Liver (tissue), 9 donors: ENCODE data around the gene BEST2. TPM values are rescaled to one million over a fixed set of nuclear protein-coding genes. Genes with fewer than 3 reads are reported as not detected.

Experiments used
- DNase-seq: peaks from one replicate; pipeline ENCODE4 v3.0.0-alpha.2; 2017; ENCODE audit warnings: low spot score
- H3K27ac ChIP-seq, 2 donors: one replicate each; pipeline ENCODE4 v1.7.0; 2013; ENCODE audit warnings: inconsistent platforms in 2 of 2, low read length in 2 of 2, control low read depth in 1 of 2, low read depth in 1 of 2, mild to moderate bottlenecking in 1 of 2
- H3K27me3 ChIP-seq, 4 donors: one replicate each; pipeline versions ENCODE4 v1.6.1 to v1.7.0; 2013; ENCODE audit warnings: low read length in 3 of 4, inconsistent platforms in 1 of 4, mild to moderate bottlenecking in 1 of 4, moderate library complexity in 1 of 4; ENCODE audit not compliant: control insufficient read depth in 4 of 4, insufficient read depth in 4 of 4
- H3K36me3 ChIP-seq, 4 donors: one replicate each; pipeline versions ENCODE4 v1.6.1 to v1.7.0; 2013; ENCODE audit warnings: low read length in 3 of 4, mild to moderate bottlenecking in 3 of 4, low read depth in 1 of 4, moderate library complexity in 1 of 4; ENCODE audit not compliant: control insufficient read depth in 4 of 4, insufficient read depth in 3 of 4
- H3K4me1 ChIP-seq, 4 donors: one replicate each; pipeline versions ENCODE4 v1.6.1 to v1.7.0; 2013; ENCODE audit warnings: low read length in 3 of 4, mild to moderate bottlenecking in 3 of 4, moderate library complexity in 1 of 4; ENCODE audit not compliant: control insufficient read depth in 4 of 4, insufficient read depth in 4 of 4
- H3K4me3 ChIP-seq, 3 donors: one replicate each; pipeline versions ENCODE4 v1.6.1 to v1.7.0; 2013; ENCODE audit warnings: low read length in 3 of 3, control low read depth in 1 of 3, low read depth in 1 of 3, mild to moderate bottlenecking in 1 of 3
- H3K9ac ChIP-seq, 2 donors: one replicate each; pipeline ENCODE4 v1.7.0; 2013; ENCODE audit warnings: low read length in 2 of 2, mild to moderate bottlenecking in 2 of 2, moderate library complexity in 2 of 2, control low read depth in 1 of 2, low read depth in 1 of 2
- H3K9me3 ChIP-seq, 4 donors: one replicate each; pipeline versions ENCODE4 v1.6.1 to v1.7.0; 2013; ENCODE audit warnings: low read length in 3 of 4; ENCODE audit not compliant: control insufficient read depth in 4 of 4
- CTCF ChIP-seq: fragments of 150-350 bp; IDR thresholded peaks from 2 replicates; pipeline ENCODE4 v1.5.1; 2017; ENCODE audit warnings: improper control_type of control experiment, low read depth, low read length; ENCODE audit not compliant: missing input control
- EGR1 ChIP-seq, 2 donors: IDR thresholded peaks; 2 replicates each; pipeline ENCODE4 v1.6.1; 2016 to 2018; ENCODE audit warnings: antibody characterized with exemption in 2 of 2, low read depth in 2 of 2
- FOXA1 ChIP-seq: IDR thresholded peaks from 2 replicates; pipeline ENCODE4 v1.6.1; 2016; ENCODE audit warnings: antibody characterized with exemption
- FOXA2 ChIP-seq: IDR thresholded peaks from 2 replicates; pipeline ENCODE4 v1.6.1; 2016; ENCODE audit warnings: antibody characterized with exemption
- HNF4A ChIP-seq, 2 donors: conservative IDR thresholded peaks; 2 replicates each; pipeline ENCODE4 v1.6.1; 2016; ENCODE audit warnings: antibody characterized with exemption in 2 of 2, mild to moderate bottlenecking in 2 of 2
- JUND ChIP-seq, 2 donors: IDR thresholded peaks; 2 replicates each; pipeline ENCODE4 v1.6.1; 2016; ENCODE audit warnings: antibody characterized with exemption in 2 of 2
- MAX ChIP-seq: IDR thresholded peaks from 2 replicates; pipeline ENCODE4 v1.6.1; 2016; ENCODE audit warnings: antibody characterized with exemption
- NR2F2 ChIP-seq: IDR thresholded peaks from 2 replicates; pipeline ENCODE4 v1.6.1; 2016; ENCODE audit warnings: antibody characterized with exemption
- REST ChIP-seq: IDR thresholded peaks from 2 replicates; pipeline ENCODE4 v1.6.1; 2016; ENCODE audit warnings: antibody characterized with exemption, mild to moderate bottlenecking
- RXRA ChIP-seq, 2 donors: IDR thresholded peaks; 2 replicates each; pipeline ENCODE4 v1.6.1; 2017 to 2018; ENCODE audit warnings: antibody characterized with exemption in 2 of 2, mild to moderate bottlenecking in 1 of 2
- YY1 ChIP-seq: IDR thresholded peaks from 2 replicates; pipeline ENCODE4 v1.6.1; 2016; ENCODE audit warnings: antibody characterized with exemption, mild to moderate bottlenecking
- ZBTB33 ChIP-seq: IDR thresholded peaks from 2 replicates; pipeline ENCODE4 v1.6.1; 2016; ENCODE audit warnings: antibody characterized with exemption
- WGBS: extraction: QIAGEN DNeasy Blood & Tissue Kit; methylation state at CpG from one replicate; pipeline ENCODE4 v1.1.7; 2013; 5-methylcytosine and 5-hydroxymethylcytosine counted together
- polyA plus RNA-seq, 2 donors: library from polyadenylated mRNA; stranded (reverse) in 1 of 2; unstranded in 1 of 2; fragments of 200-250 nt in 1 of 2; fragments of >200 nt in 1 of 2; fragmentation: Nextera tagmentation in 1 of 2; extraction: Ambion mirVana in 1 of 2; gene quantifications; one replicate each; pipeline versions ENCODE4 v1.2.1 to v1.2.3, GENCODE V29; 2013 to 2015
- total RNA-seq, 2 donors: library from RNA; depleted of rRNA; stranded (reverse); fragments of >200 nt; gene quantifications; one replicate each; pipeline ENCODE4 v1.2.3, GENCODE V29; 2014
- donor health status: healthy.
- donor health status: healthy.
- donor health status: healthy.
- donor health status: healthy.
- donor health status: healthy.

BEST2 gene
- total and polyA plus RNA-seq, 4 donors, result not detected

GRCh38 chr19:12726988-12727316, 24.6 kb upstream of the BEST2 start:
- DNase-seq, result no peak
- H3K9ac ChIP-seq, result no peak overlapping the region
- peaks cover 9 to 67% (median 48%) of the 10 kb centered on the region in 4 donors for H3K4me1 ChIP-seq
- H3K27ac ChIP-seq, result no peak overlapping the region
- WGBS, result 98% methylated on average over 2 of the region's 2 CpGs
- no peak overlapping the region for H3K4me3 ChIP-seq
- no peaks in the 10 kb centered on the region for H3K27me3 ChIP-seq
- no peak for TF ChIP-seq HNF4A (conservative IDR thresholded peaks at IDR 0.05)
- TF ChIP-seq YY1, result no peak
- TF ChIP-seq EGR1 (IDR thresholded peaks at IDR 0.05; ENCODE audit: low read depth in 2 of 2), result no peak
- no peak for TF ChIP-seq RXRA (IDR thresholded peaks at IDR 0.05)
- TF ChIP-seq JUND (IDR thresholded peaks at IDR 0.05), result no peak
- TF ChIP-seq FOXA2, result no peak
- TF ChIP-seq CTCF, result no peak
- TF ChIP-seq REST, result no peak
- no peak for TF ChIP-seq NR2F2
- no peak for TF ChIP-seq MAX
- H3K9me3 ChIP-seq, result no peaks in the 10 kb centered on the region
- H3K36me3 ChIP-seq, result peaks cover 3 to 27% (median 21%) of the 10 kb centered on the region in 4 donors

- DNase-seq, result no peak
- no peak overlapping the region for H3K9ac ChIP-seq
- no peaks in the 10 kb centered on the region for H3K9me3 ChIP-seq
- H3K36me3 ChIP-seq, result peaks cover 3 to 27% (median 21%) of the 10 kb centered on the region in 4 donors
- 80% methylated on average over 9 of the region's 9 CpGs for WGBS
- H3K4me3 ChIP-seq, result no peak overlapping the region
- no peak for TF ChIP-seq RXRA (IDR thresholded peaks at IDR 0.05)
- TF ChIP-seq FOXA1, result no peak
- no peak for TF ChIP-seq HNF4A (conservative IDR thresholded peaks at IDR 0.05)
- no peak for TF ChIP-seq MAX
- no peak for TF ChIP-seq NR2F2
- no peak for TF ChIP-seq ZBTB33
- H3K4me1 ChIP-seq, result peaks cover 17 to 73% (median 54%) of the 10 kb centered on the region in 4 donors
- H3K27me3 ChIP-seq, result no peaks in the 10 kb centered on the region
- no peak overlapping the region for H3K27ac ChIP-seq
These were observed 23.7 kb upstream of the BEST2 start for GRCh38 chr19:12727745-12728433.
